A549 (cell line): ENCODE results near the gene PIK3R1. TPM values are rescaled to one million over a fixed set of nuclear protein-coding genes. Genes with fewer than 3 reads are reported as not detected.

Experiments
- ATAC-seq, 2 experiments: fragments of 200-7000 bp in 1 of 2; fragments of >200 bp in 1 of 2; cut with Nextera tagmentation in 1 of 2; cut with Tn5 transposase in 1 of 2; 3 replicates each; pipeline versions ENCODE4 v1.8.0 to v1.9.1; 2018 to 2020; ENCODE audit warnings: mild to moderate bottlenecking in 1 of 2, moderate library complexity in 1 of 2
- CTCF ChIA-PET: fragments of 300-600 bp; sonication (Branson Sonifier 250); formaldehyde crosslinking; extraction: SDS; loops from one replicate; lab custom pipeline; 2021; ENCODE audit warnings: antibody characterized with exemption, inconsistent platforms; lab: Yijun Ruan, JAX
- POLR2A ChIA-PET: fragments of 350-600 bp; formaldehyde crosslinking; extraction: SDS; loops from one replicate; lab custom pipeline; 2021; ENCODE audit warnings: antibody characterized with exemption, inconsistent platforms; lab: Yijun Ruan, JAX
- DNase-seq, 2 experiments: peaks; one replicate each; pipeline versions ENCODE4 v3.0.0 to v3.0.0-alpha.2; 2011 to 2016; ENCODE audit warnings: low read depth in 1 of 2, low spot score in 1 of 2
- FAIRE-seq: peaks from 2 replicates; lab custom pipeline; 2011; peaks lifted over from hg19 to GRCh38; lab: Jason Lieb, UNC
- H3K27ac ChIP-seq, 2 experiments: fragments of >200 bp; sonication (Bioruptor Twin); formaldehyde crosslinking; 3 replicates each; pipeline ENCODE4 v1.5.1; 2016 to 2017
- H3K4me1 ChIP-seq: fragments of >200 bp; sonication (Bioruptor Twin); formaldehyde crosslinking; 3 replicates; pipeline ENCODE4 v1.6.1; 2016
- H3K4me2 ChIP-seq: fragments of >200 bp; sonication (Bioruptor Twin); formaldehyde crosslinking; 3 replicates; pipeline ENCODE4 v1.6.1; 2016
- H3K4me3 ChIP-seq: fragments of >200 bp; sonication (Bioruptor Twin); formaldehyde crosslinking; 3 replicates; pipeline ENCODE4 v1.5.1; 2016
- H3K9me3 ChIP-seq: fragments of >200 bp; sonication (Bioruptor Twin); formaldehyde crosslinking; 3 replicates; pipeline ENCODE4 v1.6.1; 2016
- CHD4 ChIP-seq: fragments of 200-600 bp; sonication (generic); IDR thresholded peaks from 2 replicates; pipeline ENCODE4 v1.6.1; 2016; ENCODE audit warnings: antibody characterized with exemption, mild to moderate bottlenecking, borderline replicate concordance
- EHF ChIP-seq: fragments of 250-450 bp; sonication (Bioruptor Pico); IDR thresholded peaks from 2 replicates; pipeline ENCODE4 v1.5.0; 2020; ENCODE audit warnings: mild to moderate bottlenecking
- ESRRA ChIP-seq: fragments of 150-350 bp; IDR thresholded peaks from 2 replicates; pipeline ENCODE4 v1.6.1; 2014; ENCODE audit warnings: mild to moderate bottlenecking, low read length, borderline replicate concordance
- FOSB ChIP-seq: fragments of 250-450 bp; sonication (Bioruptor Pico); IDR thresholded peaks from 2 replicates; pipeline ENCODE4 v1.5.0; 2020; ENCODE audit warnings: mild to moderate bottlenecking, moderate library complexity
- HOXA7 ChIP-seq: fragments of 250-450 bp; sonication (Bioruptor Pico); IDR thresholded peaks from 2 replicates; pipeline ENCODE4 v1.5.0; 2020; ENCODE audit warnings: mild to moderate bottlenecking, moderate library complexity
- KDM1A ChIP-seq: fragments of 200-600 bp; sonication (generic); IDR thresholded peaks from 2 replicates; pipeline ENCODE4 v1.6.1; 2016; ENCODE audit warnings: low read depth, mild to moderate bottlenecking
- KDM5A ChIP-seq: fragments of 200-600 bp; sonication (generic); IDR thresholded peaks from 2 replicates; pipeline ENCODE4 v1.6.1; 2016; ENCODE audit warnings: antibody characterized with exemption, mild to moderate bottlenecking
- MAFK ChIP-seq: fragments of 450-650 bp; IDR thresholded peaks from 2 replicates; pipeline ENCODE4 v1.6.1; 2014; ENCODE audit not compliant: partially characterized antibody
- NFE2L2 ChIP-seq: fragments of 150-350 bp; conservative IDR thresholded peaks from 2 replicates; pipeline ENCODE4 v1.6.1; 2014; ENCODE audit warnings: low read length
- RCOR1 ChIP-seq: fragments of 150-350 bp; IDR thresholded peaks from 2 replicates; pipeline ENCODE4 v1.6.1; 2014; ENCODE audit warnings: antibody characterized with exemption, low read length, low read depth
- RNF2 ChIP-seq: fragments of 200-600 bp; sonication (generic); IDR thresholded peaks from 2 replicates; pipeline ENCODE4 v1.6.1; 2016; ENCODE audit warnings: low read depth, mild to moderate bottlenecking, antibody characterized with exemption, moderate library complexity, borderline replicate concordance
- SMC3 ChIP-seq: fragments of >200 bp; sonication (Bioruptor Twin); formaldehyde crosslinking; IDR thresholded peaks from 3 replicates; pipeline ENCODE4 v1.6.1; 2018; ENCODE audit warnings: inconsistent platforms
- ZNF302 ChIP-seq: fragments of 250-450 bp; sonication (Bioruptor Pico); IDR thresholded peaks from 2 replicates; pipeline ENCODE4 v1.9.0; 2021; ENCODE audit warnings: inconsistent platforms, mild to moderate bottlenecking, moderate library complexity
- ZSCAN20 ChIP-seq: fragments of 250-450 bp; sonication (Bioruptor Pico); IDR thresholded peaks from 2 replicates; pipeline ENCODE4 v1.8.0; 2022; ENCODE audit warnings: mild to moderate bottlenecking, moderate library complexity
- WGBS: methylation state at CpG from one replicate; pipeline ENCODE4 v1.1.6; 2017; ENCODE audit errors: missing lambda C conversion rate; 5-methylcytosine and 5-hydroxymethylcytosine counted together
- polyA plus RNA-seq, 4 experiments: library from polyadenylated mRNA; depleted of rRNA in 3 of 4; stranded (reverse); fragments of >200 nt; fragmentation: RNase III in 1 of 4; extraction: RNeasy Plus Mini Kit Qiagen cat#74134 plus additional on column Dnase treatment in 1 of 4; gene quantifications; 2 replicates in 3 of 4; 3 replicates in 1 of 4; pipeline ENCODE4 v1.2.3, GENCODE V29; 2011 to 2017
- TF ChIP-seq, protein P1 (sequence below): fragments of >200 bp; sonication (Bioruptor Twin); formaldehyde crosslinking; IDR thresholded peaks from 3 replicates; pipeline ENCODE4 v1.5.1; 2016
- TF ChIP-seq, protein P2 (sequence below): fragments of >200 bp; sonication (Bioruptor Twin); formaldehyde crosslinking; IDR thresholded peaks from 2 replicates; pipeline ENCODE4 v1.6.1; 2016
- TF ChIP-seq, protein P3 (sequence below): IDR thresholded peaks from 2 replicates; pipeline ENCODE4 v1.6.1; 2012
- TF ChIP-seq, protein P4 (sequence below): fragments of >200 bp; sonication (Bioruptor Twin); formaldehyde crosslinking; IDR thresholded peaks from 3 replicates; pipeline ENCODE4 v1.6.1; 2016
- TF ChIP-seq, protein P5 (sequence below): IDR thresholded peaks from 2 replicates; pipeline ENCODE4 v1.6.1; 2012; ENCODE audit warnings: low read depth, borderline replicate concordance

PIK3R1 gene
- polyA plus RNA-seq, 2 of the 4 experiments (the other 2 are of a cell fraction) = 5.5 to 5.7 TPM

DNA sequence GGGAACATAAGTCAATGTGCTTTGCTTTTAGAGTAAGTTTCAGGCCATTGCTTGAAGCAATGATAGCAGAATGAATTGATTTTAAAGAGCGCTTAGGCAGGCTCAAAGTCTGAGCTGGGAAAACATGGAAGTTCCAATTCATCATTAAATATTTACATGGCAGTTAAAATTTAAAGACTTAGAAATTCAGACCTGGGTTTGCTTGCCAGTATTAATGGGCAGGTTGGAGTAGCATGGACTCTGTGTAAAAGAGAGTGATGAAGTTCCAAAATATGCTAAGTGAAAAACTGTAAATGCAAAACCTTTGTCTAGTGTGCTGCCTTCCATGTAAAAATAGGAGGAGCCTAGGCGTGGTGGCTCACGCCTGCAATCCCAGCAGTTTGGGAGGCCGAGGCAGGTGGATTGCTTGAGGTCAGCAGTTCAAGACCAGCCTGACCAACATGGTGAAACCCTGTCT is 48.3 kb upstream of the PIK3R1 start:
- FAIRE-seq (no peak), DNase-seq (no peak), ATAC-seq (no peak)
- ChIA-PET CTCF (no interaction called here), POLR2A (interaction anchor here (0.7 kb wide), 1 partner anchor 395 kb away, joined by 3 read pairs; no protein-coding TSS in a partner anchor)
- whole genome bisulfite sequencing = 71% methylated on average over 4 of the region's 4 CpGs
- TF ChIP-seq, protein P1, sequence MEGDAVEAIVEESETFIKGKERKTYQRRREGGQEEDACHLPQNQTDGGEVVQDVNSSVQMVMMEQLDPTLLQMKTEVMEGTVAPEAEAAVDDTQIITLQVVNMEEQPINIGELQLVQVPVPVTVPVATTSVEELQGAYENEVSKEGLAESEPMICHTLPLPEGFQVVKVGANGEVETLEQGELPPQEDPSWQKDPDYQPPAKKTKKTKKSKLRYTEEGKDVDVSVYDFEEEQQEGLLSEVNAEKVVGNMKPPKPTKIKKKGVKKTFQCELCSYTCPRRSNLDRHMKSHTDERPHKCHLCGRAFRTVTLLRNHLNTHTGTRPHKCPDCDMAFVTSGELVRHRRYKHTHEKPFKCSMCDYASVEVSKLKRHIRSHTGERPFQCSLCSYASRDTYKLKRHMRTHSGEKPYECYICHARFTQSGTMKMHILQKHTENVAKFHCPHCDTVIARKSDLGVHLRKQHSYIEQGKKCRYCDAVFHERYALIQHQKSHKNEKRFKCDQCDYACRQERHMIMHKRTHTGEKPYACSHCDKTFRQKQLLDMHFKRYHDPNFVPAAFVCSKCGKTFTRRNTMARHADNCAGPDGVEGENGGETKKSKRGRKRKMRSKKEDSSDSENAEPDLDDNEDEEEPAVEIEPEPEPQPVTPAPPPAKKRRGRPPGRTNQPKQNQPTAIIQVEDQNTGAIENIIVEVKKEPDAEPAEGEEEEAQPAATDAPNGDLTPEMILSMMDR = no peak
- TF ChIP-seq RCOR1 = no peak
- no peak for TF ChIP-seq EHF (CRISPR knock-in tag)
- TF ChIP-seq ZSCAN20 = no peak
- TF ChIP-seq ZNF302 (CRISPR knock-in tag) = no peak
- TF ChIP-seq, protein P2, sequence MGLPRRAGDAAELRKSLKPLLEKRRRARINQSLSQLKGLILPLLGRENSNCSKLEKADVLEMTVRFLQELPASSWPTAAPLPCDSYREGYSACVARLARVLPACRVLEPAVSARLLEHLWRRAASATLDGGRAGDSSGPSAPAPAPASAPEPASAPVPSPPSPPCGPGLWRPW = no peak
- TF ChIP-seq KDM5A = no peak
- TF ChIP-seq, protein P3, sequence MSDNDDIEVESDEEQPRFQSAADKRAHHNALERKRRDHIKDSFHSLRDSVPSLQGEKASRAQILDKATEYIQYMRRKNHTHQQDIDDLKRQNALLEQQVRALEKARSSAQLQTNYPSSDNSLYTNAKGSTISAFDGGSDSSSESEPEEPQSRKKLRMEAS = no peak
- no peak for TF ChIP-seq SMC3
- no peak for TF ChIP-seq NFE2L2
- TF ChIP-seq, protein P4, sequence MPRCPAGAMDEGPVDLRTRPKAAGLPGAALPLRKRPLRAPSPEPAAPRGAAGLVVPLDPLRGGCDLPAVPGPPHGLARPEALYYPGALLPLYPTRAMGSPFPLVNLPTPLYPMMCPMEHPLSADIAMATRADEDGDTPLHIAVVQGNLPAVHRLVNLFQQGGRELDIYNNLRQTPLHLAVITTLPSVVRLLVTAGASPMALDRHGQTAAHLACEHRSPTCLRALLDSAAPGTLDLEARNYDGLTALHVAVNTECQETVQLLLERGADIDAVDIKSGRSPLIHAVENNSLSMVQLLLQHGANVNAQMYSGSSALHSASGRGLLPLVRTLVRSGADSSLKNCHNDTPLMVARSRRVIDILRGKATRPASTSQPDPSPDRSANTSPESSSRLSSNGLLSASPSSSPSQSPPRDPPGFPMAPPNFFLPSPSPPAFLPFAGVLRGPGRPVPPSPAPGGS = no peak
- no peak for TF ChIP-seq RNF2
- no peak for TF ChIP-seq CHD4
- TF ChIP-seq FOSB = no peak
- H3K4me3 ChIP-seq = no peak overlapping the region
- no peaks in the 10 kb centered on the region for H3K9me3 ChIP-seq
- no peak overlapping the region for H3K4me2 ChIP-seq
- no peak overlapping the region for H3K27ac ChIP-seq
- no peaks in the 10 kb centered on the region for H3K4me1 ChIP-seq

DNA sequence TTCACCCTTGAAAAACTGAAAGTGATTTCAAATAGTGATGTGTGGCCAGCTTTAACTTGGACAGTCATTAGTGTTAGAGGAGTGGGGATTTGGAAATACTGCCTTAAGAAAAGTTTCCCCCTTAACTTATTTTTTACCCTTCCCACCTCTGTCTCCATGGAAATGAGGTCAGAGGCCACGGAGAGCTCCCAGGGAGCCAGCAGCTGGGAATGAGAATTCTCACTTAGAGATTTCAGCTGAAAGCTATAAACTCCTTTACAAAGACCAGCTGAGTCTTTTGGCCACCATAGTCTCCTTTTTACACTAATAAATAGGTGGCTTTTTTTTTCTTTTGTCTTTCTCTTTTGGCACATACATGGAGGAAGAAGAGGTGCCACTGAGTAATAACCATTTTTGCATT is 45.7 kb upstream of the PIK3R1 start:
- no peak overlapping the region for H3K27ac ChIP-seq
- FAIRE-seq (no peak), ATAC-seq (no peak)
- POLR2A ChIA-PET = no interaction called here
- TF ChIP-seq, protein P2 = no peak
- TF ChIP-seq ESRRA (no peak), ZSCAN20 (no peak), MAFK (no peak), HOXA7 (CRISPR knock-in tag) (no peak), KDM1A (no peak)
- TF ChIP-seq, protein P5, sequence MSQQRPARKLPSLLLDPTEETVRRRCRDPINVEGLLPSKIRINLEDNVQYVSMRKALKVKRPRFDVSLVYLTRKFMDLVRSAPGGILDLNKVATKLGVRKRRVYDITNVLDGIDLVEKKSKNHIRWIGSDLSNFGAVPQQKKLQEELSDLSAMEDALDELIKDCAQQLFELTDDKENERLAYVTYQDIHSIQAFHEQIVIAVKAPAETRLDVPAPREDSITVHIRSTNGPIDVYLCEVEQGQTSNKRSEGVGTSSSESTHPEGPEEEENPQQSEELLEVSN = no peak
- TF ChIP-seq, protein P4 = no peak
- TF ChIP-seq, all 56 proteins: peak for 0
- no peak for DNase-seq
- CTCF ChIA-PET = interaction anchor here (1.0 kb wide), 1 partner anchor 923 kb away, joined by 3 read pairs; no protein-coding TSS in a partner anchor
- Histone ChIP-seq H3K4me3 (no peak overlapping the region), H3K4me2 (no peak overlapping the region), H3K9me3 (no peaks in the 10 kb centered on the region), H3K4me1 (no peaks in the 10 kb centered on the region)
- WGBS = 13% methylated on average over 1 of the region's 1 CpG
